GM19099 (cell line): Measurements from ENCODE around the gene ANKEF1.

Source experiments
- POLR2A ChIP-seq: IDR thresholded peaks from 3 replicates; pipeline ENCODE4 v1.6.1; 2011; ENCODE audit warnings: low read depth; ENCODE audit not compliant: insufficient read length; ENCODE audit errors: extremely low read depth

The ANKEF1 gene

DNA sequence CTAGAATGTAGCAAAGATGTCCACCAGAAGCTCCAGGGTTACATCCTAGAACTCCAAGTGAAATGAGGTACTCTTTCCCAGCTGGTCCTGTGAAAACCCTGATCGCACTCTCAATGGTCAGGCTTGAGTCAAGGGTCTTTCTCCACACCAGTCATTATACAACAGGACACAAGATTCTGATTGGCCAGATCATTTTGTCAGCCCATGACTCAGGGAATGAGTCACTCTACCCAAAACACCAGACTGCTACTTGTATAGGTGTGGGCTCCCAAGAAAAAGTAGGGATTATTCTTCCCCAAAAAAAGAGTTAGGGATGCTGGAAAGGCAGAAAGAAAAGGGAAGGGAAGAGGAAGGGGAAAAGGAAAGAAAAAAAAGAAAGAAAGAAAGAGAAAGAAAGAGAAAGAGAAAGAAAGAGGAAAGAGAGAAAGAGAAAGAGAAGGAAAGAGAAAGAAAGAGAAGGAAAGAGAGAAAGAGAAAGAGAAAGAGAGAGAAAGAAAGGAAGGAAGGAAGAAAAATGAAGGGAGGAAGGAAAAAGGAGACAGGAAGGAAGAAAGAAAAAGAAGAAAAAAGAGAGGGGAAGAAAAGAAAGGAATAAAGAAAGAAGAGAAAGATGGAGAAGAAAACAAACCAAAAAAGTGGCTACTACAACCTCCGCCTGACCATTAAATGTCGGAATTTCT, 30.5 kb downstream of the ANKEF1 start:
- TF ChIP-seq POLR2A = no peak

DNA sequence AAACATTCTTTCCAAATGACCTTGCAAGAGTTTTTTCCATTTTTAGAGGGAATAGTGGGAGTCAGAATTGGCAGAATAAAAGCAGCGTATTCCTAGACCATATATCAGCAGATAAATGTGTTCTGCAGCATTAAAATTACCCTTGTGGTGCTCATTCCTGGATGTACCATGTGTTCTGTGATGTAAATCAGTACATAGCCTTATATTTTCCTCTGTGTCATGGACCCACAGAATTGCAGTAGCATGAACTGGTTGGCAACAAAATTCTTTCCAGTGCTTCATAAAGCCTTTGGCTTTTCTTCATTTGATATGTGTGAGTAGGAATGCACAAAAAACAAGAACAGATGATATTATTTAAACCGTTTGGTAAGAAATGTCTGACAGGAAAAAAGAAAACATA, 32.5 kb downstream of the ANKEF1 start:
- no peak for TF ChIP-seq POLR2A

- TF ChIP-seq POLR2A = no peak
Observed at GRCh38 chr20:10074513-10074912, 39.7 kb downstream of the ANKEF1 start.

DNA sequence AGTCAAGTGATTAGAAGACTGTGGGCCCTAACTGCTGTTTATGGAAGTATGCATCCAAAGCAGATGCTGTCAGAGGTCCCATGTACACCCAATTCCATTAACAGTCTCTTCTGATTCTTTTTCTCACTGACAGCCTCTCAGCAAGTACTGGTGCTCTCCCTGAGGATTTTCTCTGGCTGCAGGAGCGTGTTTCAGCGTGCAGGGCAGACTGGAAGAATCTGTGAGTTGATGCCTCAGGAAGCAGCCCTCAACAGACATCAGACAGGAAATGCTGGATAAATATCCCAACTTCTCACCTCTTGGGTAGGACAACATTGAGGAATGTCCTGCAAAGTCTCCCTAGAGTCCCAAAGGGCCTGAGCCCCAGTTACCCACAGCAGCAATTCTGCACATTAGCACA, 40.8 kb downstream of the ANKEF1 start:
- TF ChIP-seq POLR2A = no peak

DNA sequence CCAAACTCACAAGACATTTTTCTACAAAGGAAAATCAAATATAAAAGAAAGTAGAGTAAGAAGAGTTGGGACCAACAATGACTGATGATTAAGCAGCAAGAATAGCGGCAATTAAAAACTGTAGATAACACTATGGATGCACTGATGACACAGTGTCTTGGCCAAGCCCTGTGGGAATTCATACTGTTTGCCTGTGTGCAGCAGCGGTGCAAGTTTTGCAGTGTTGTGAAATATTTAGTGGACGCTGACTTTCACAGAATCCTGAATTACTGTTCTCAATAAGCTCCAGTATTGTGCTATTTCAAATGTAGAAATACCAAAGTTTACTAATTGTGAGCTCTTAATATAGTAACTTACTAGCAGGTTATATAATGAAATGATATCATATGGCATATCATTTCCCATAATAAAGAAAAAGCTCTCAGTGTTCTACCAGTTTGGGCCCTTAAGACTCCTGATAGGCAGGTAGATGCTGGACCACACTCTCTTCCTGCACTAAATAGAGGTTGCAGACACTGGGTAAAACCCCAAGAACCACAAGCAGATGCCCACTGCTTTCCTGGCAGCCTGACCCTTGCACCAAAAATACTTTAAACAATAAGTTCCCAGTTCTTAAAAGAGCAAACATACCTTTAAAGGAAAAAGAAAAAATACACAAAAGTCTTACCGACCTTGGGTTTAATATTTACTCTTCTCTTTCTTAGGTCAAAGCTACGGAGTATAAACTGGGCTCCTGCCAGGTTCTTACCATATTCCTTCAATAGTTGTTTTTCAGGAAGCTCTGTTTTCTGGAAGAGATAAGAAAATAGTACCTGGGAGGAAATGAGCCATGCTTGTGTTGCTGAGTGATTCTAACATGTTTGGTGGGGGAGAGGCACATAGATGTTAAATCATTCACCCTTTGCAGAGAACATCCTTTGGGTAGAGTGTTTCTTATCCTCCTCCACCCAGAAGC, 41.6 kb downstream of the ANKEF1 start:
- TF ChIP-seq POLR2A = no peak

GRCh38 chr20:10077081-10077471, 42.3 kb downstream of the ANKEF1 start:
- no peak for TF ChIP-seq POLR2A

DNA sequence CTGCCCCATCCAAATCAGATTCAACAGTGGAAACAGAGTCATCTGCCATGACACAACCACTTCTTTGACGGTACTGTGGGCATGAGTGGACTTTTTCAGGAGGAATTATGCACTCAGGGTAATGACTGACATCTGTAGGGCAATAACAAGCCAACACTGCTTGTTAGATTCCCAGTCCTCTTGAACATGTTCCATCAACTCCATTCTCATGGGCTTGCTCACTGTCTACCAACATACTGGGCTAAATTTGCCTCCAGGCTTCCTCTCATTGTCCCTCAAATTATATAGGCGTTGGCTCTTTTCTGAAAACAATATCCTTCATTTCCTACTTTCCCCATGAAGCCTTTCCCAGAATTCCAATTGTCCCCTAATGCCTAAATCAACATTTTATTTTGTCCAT, 43.1 kb downstream of the ANKEF1 start:
- no peak for TF ChIP-seq POLR2A

DNA sequence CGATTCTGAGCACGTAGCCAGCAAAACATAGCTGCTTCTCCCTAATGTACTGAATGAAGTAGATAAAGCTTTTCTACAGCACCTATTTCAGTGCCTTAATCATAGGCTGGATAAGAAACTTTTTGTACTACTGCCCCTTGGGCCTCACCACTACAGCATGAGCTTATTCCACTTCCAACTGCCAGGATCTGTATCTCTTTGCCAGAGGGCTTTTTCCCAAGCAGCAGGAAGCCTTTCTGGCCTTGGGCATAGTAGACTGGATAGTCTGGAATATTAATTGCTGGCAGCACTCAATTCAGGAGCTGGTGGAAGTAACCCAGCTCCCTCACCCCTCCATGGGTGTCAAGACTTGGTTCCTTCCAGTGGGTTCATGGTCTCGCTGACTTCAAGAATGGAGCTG, 43.6 kb downstream of the ANKEF1 start:
- TF ChIP-seq POLR2A = no peak

GRCh38 chr20:10079964-10080363, 45.2 kb downstream of the ANKEF1 start:
- no peak for TF ChIP-seq POLR2A

DNA sequence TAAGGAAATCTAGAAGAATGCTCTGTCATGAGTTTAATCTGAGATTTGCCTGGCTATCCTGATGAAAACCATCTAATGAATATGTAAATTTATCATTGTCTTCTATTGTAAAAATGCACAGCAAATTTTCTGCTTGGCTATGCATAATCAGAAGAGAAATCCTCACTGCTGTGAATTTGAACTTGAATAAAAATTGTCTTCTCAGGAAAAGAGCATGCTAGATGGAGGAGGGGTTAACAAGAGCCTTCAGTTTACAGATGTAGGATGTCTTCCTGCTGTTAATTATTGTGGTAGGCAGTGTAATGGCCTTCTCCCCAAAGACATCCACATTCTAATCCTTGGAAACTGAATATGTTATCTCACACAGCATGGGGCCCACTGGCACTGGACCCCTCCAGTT, 45.8 kb downstream of the ANKEF1 start:
- TF ChIP-seq POLR2A = no peak

- TF ChIP-seq POLR2A = no peak
Observed at GRCh38 chr20:10089871-10090587, 55.2 kb downstream of the ANKEF1 start.

GRCh38 chr20:10090588-10091166, 55.9 kb downstream of the ANKEF1 start:
- TF ChIP-seq POLR2A = no peak

DNA sequence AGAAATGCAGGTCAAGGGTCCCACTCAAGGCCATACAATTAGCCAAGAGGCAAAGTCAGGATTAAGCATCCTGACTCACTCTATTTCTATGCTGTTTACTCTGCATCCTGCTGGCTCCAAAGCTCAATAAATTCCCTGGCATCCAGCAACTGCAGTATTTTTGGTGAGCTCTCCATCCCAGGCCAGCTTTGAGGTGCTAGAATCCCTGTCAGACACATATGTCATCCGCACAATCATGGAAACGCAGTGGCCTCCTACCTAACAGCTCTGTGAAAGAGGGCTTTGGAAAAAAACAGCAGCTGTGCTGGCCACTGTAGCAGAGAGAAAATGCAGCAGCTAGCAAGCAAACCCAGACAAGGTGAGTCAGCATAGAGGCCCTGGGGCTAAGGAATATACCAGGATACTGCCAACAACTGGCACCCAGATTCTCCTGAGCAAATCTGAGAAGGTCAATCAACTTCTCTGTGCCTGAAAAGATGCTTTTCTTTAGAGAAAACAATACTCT, 58.4 kb downstream of the ANKEF1 start:
- no peak for TF ChIP-seq POLR2A

DNA sequence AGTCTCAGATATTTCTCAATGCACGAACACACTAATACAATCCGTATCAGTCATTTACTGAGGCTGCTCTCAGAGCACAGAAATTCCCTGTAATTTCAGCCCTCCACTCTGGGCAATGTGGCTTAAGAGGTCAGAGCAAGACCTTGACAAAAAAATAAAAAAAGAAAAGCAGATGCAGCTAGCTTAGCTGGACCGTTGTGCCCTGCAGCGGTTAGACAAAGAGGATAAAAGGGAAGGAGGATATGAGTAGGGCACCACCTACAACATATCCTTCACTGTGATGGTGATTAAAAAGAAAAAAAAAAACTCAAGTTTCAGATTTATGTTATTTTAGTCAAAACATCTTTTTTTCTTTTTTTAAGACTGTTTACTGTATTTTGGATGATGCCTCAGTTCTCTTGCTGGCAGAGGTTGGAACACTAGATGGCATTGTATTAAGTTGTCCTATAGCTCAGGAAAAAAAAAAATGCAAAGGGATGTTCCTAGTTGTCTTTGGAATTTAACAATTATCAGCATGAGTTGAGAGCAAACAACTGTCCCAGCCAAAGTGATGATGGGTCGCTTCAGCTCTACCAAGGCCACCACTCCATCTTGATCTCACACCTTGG, 59.9 kb downstream of the ANKEF1 start:
- no peak for TF ChIP-seq POLR2A
